ENCODE data around the gene KLF13. TPM values are rescaled to one million over a fixed set of nuclear protein-coding genes. Genes with fewer than 3 reads are reported as not detected.
A peak's percentile ranks its signal among the peaks of the same experiment; 100 is the strongest.

KLF13 gene
- total RNA-seq, 4 donors from 2014 or later: 50.8 to 151 (median 98.7) TPM

DNA sequence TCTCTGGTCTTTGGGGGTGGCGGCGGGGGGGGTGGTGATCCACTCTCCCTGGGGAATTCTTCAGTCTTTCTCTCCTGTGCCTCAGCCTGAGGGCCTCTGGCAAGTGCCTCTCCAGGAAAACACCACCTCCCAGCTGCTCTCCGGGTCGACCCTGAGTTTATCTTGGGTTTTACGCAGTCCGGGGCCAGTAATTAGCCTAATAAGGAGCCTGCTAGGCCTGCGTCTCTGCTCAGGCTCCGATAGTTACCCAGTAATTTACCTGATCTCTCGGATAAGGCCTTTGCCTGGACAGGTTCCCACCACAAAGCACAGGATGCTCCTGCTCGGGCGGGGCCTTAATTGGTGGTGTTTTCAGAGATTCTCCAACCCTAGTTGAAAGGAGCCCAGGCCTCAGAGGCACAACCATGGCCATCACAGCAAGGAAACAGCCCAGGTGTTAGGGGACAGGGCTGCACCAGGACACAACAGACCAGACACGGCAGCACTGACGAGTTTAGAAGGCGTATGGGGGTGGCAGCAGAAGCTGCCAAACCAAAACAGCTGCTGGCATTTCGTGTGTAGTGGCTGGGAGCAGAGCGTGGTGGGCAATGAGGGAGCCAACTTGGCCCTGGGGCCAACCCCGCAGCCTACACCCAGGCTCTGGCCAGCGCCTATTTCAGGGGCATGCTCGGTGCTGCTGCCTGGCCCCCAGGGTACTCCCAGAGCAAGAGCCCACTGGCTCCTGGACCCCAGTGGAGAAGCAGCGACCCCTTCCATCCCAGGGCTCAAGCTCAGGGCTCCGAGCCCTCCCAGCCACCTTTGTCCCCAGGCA is 71.4 kb downstream of the KLF13 start:
- peak in 1 of 2 donors; percentile 90 for DNase-seq (ENCODE audit: low spot score in 2 of 2)
- TF ChIP-seq, protein P1, sequence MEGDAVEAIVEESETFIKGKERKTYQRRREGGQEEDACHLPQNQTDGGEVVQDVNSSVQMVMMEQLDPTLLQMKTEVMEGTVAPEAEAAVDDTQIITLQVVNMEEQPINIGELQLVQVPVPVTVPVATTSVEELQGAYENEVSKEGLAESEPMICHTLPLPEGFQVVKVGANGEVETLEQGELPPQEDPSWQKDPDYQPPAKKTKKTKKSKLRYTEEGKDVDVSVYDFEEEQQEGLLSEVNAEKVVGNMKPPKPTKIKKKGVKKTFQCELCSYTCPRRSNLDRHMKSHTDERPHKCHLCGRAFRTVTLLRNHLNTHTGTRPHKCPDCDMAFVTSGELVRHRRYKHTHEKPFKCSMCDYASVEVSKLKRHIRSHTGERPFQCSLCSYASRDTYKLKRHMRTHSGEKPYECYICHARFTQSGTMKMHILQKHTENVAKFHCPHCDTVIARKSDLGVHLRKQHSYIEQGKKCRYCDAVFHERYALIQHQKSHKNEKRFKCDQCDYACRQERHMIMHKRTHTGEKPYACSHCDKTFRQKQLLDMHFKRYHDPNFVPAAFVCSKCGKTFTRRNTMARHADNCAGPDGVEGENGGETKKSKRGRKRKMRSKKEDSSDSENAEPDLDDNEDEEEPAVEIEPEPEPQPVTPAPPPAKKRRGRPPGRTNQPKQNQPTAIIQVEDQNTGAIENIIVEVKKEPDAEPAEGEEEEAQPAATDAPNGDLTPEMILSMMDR (IDR thresholded peaks at IDR 0.05): no peak
- no peak for TF ChIP-seq POLR2A (IDR thresholded peaks at IDR 0.05)
- no peak overlapping the region for H3K4me3 ChIP-seq (ENCODE audit: low read depth, poor library complexity, severe bottlenecking)
- 37 to 40% methylated on average over 15 of the region's 21 CpGs for WGBS, 2 donors
- intact Hi-C loops (cut with DNase I; ENCODE audit: low total_unique reads): no loop called here

DNA sequence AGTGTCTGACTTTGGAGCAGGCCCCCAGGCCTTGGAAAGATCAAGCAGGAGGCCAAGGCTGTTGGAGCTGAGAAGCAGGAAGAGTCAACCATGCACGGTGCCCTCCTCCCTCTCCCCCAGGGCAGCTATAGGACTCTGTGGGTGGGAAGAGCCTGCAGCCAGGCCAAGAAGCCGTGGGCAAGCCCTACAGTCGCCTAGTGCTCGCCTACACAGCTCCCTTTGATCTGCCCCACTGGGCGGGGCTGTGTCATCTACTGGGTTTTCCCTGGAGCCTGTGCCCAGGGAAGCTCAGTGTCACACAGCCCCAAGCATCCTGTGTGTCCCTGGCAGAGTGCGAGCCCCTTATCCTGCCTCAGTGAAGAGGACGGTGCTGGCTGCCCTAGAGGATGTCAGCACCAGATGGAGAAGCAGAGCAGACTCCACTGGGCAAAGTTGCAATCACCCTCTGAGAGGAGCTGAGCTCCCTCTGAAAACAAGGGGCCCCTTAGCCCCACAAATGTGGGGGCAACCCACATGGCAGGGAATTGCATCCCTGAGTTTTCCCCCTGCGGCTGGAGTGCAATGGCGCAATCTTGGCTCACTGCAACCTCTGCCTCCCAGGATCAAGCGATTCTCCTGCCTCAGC is 72.2 kb downstream of the KLF13 start:
- WGBS, 2 donors: 27 to 30% methylated on average over 7 to 9 of the region's 10 CpGs
- DNase-seq (ENCODE audit: low spot score in 2 of 2): peak in 1 of 2 donors; percentile 85
- no peak overlapping the region for H3K4me3 ChIP-seq (ENCODE audit: low read depth, poor library complexity, severe bottlenecking)
- no peak for TF ChIP-seq POLR2A (IDR thresholded peaks at IDR 0.05)
- TF ChIP-seq, protein P1 (IDR thresholded peaks at IDR 0.05): no peak
- intact Hi-C loops (cut with DNase I; ENCODE audit: low total_unique reads): no loop called here

DNA sequence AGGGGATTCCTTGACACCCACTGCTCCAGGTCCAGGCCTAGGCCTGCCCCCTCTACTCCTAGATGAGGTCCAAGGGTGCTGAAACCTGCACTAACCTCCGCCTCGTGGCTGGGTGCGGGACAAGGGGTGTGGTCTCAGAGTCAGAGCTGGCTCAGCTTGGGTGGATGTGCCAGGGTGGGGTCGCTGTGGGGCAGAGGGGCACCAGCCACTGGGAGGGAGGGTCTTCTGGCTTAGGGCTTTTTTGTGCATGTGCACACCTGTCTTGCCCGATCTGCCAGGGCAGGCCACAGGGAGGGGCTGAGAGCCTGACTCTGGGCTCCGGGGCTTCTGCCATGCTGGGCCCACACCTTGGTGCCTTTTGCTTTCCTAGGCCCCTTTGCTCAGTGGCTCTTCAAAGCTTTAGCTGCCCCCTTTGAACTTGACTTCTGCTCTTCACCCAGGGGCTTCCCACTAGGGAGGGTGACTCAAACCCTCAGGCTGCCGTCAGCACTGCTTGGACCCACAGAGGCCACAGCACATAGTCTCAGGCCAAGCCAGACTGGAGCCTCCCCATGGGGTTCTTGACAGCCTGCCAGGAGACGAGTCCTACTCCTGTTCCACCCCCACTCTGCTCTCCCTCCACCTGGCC is 73.0 kb downstream of the KLF13 start:
- intact Hi-C loops (cut with DNase I; ENCODE audit: low total_unique reads): no loop called here
- DNase-seq (ENCODE audit: low spot score in 2 of 2): peak in 1 of 2 donors; percentile 87
- no peak for TF ChIP-seq POLR2A (IDR thresholded peaks at IDR 0.05)
- TF ChIP-seq, protein P1 (IDR thresholded peaks at IDR 0.05): no peak
- 36 to 55% methylated on average over 5 to 6 of the region's 8 CpGs for WGBS, 2 donors
- no peak overlapping the region for H3K4me3 ChIP-seq (ENCODE audit: low read depth, poor library complexity, severe bottlenecking)

DNA sequence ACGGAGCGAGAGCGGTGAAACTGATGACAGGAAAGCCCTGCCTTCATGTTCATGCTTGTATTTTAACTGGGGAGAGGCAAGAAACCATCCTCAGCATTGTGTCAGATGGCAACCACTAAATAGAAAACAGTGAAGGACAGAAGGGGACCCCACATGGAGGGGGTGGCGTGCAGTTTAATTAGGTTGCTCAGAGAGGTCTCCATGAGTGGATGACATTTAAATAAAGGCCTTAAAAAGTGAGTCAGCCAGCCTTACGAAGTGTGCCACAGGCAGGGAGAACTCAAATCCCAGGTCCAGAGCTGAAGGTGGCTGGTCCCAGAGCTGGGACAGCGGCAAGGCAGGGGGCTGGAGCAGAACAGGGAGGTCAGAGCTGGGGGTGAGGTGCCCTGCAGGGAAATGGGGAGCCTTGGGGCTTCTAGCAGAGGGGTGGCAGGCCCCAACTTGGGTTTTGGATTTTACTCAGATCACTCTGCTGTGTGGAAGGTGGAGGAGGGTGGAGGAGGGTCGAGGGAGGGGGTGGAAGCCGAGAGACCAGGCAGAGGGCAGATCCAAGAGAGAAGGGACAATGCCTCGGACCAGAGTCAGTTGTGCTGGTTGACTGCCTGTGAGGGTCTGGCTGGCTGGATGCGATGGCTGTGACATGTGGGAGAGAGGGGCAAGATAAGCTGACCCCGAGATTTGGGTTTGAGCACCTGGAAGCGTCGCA is 73.7 kb downstream of the KLF13 start:
- intact Hi-C loops (cut with DNase I; ENCODE audit: low total_unique reads): no loop called here
- 73 to 76% methylated on average over 13 of the region's 13 CpGs for WGBS, 2 donors
- peak in 1 of 2 donors; percentile 86 for DNase-seq (ENCODE audit: low spot score in 2 of 2)
- TF ChIP-seq, protein P1 (IDR thresholded peaks at IDR 0.05): no peak
- TF ChIP-seq POLR2A (IDR thresholded peaks at IDR 0.05): no peak
- no peak overlapping the region for H3K4me3 ChIP-seq (ENCODE audit: low read depth, poor library complexity, severe bottlenecking)

DNA sequence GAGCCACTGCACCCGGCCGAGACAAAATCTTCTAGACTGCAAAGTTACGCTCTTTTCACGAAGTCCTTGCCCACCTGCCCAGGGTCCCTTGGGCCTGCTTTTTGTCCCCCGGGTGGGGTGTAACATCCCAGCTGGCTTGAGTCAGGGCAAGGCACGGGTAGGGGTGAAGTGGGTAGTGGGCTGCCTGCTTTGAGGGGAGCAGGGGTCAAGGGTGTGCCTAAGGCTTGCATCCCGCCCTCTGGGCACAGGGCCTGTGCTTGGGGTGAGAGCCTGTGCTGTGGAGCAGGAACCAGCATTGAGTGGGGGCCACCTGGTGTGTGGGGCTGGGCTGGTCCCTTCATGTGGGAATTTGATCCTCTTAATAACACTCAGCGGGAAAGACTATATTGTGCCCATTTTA is 74.6 kb downstream of the KLF13 start:
- no peak overlapping the region for H3K4me3 ChIP-seq (ENCODE audit: low read depth, poor library complexity, severe bottlenecking)
- TF ChIP-seq, protein P1 (IDR thresholded peaks at IDR 0.05): no peak
- TF ChIP-seq POLR2A (IDR thresholded peaks at IDR 0.05): no peak
- 82 to 84% methylated on average over 8 of the region's 8 CpGs for WGBS, 2 donors
- intact Hi-C loops (cut with DNase I; ENCODE audit: low total_unique reads): no loop called here
- peak in 1 of 2 donors; percentile 84 for DNase-seq (ENCODE audit: low spot score in 2 of 2)
